CD4-positive, alpha-beta T cell treated with Interleukin-4 for 4 hours (primary cell): ENCODE results near the gene CENATAC.
"Not testable (repeated sequence)": the region's sequence is repeated elsewhere in the genome, so short reads cannot be mapped to it uniquely, and the experiment has no call there.

Experiments used
- DNase-seq: peaks from one replicate; pipeline ENCODE4 v3.0.0-alpha.2; 2020

Gene CENATAC

GRCh38 chr11:118996926-118997626 lies 862 bp upstream of the CENATAC start:
- peak; percentile 42 for DNase-seq

GRCh38 chr11:118998388-118998717 lies 415 bp downstream of the CENATAC start:
- no peak for DNase-seq

- DNase-seq, result no peak
These were observed 884 bp downstream of the CENATAC start for GRCh38 chr11:118998822-118999221.

- DNase-seq, result no peak
These were observed 3.0 kb downstream of the CENATAC start for GRCh38 chr11:119000906-119001305.

GRCh38 chr11:119006656-119007055 lies 8.7 kb downstream of the CENATAC start:
- no peak for DNase-seq

GRCh38 chr11:119011476-119012053 lies 13.6 kb downstream of the CENATAC start:
- DNase-seq, result no peak

GRCh38 chr11:119012629-119013170 lies 14.8 kb downstream of the CENATAC start:
- no peak for DNase-seq

- no peak for DNase-seq
These were observed 16.4 kb downstream of the CENATAC start for GRCh38 chr11:119014209-119014924.

- DNase-seq, result no peak
These were observed 17.2 kb downstream of the CENATAC start for GRCh38 chr11:119015054-119015611.

GRCh38 chr11:119016216-119017009 lies 18.5 kb downstream of the CENATAC start:
- DNase-seq, result no peak

GRCh38 chr11:119017377-119017776 lies 19.4 kb downstream of the CENATAC start:
- not testable (repeated sequence) for DNase-seq

GRCh38 chr11:119018074-119018938 lies 20.4 kb downstream of the CENATAC start, which contains the start of the genes RPS25 and TRAPPC4:
Gene RPS25 (minus strand): TSS chr11:119018343. CDS start chr11:119018284, 59 bp downstream.
Gene TRAPPC4 (plus strand): TSS chr11:119018766. CDS start chr11:119018796, 30 bp downstream.
- DNase-seq, result peak; percentile 96

- no peak for DNase-seq
These were observed 22.1 kb downstream of the CENATAC start for GRCh38 chr11:119019996-119020395.

GRCh38 chr11:119021631-119022030 lies 23.7 kb downstream of the CENATAC start:
- DNase-seq, result no peak

- no peak for DNase-seq
These were observed 25.8 kb downstream of the CENATAC start for GRCh38 chr11:119023741-119024140.

- DNase-seq, result no peak
These were observed 26.6 kb downstream of the CENATAC start for GRCh38 chr11:119024430-119025098.

GRCh38 chr11:119025099-119025473 lies 27.1 kb downstream of the CENATAC start:
- DNase-seq, result no peak

GRCh38 chr11:119025541-119025940 lies 27.6 kb downstream of the CENATAC start:
- no peak for DNase-seq

- no peak for DNase-seq
These were observed 28.2 kb downstream of the CENATAC start for GRCh38 chr11:119025978-119026766.

- DNase-seq, result no peak
These were observed 29.0 kb downstream of the CENATAC start for GRCh38 chr11:119026970-119027369.
